Panc1 (cell line): ENCODE data around the gene GNA12.
"Not testable (repeated sequence)": the region's sequence is repeated elsewhere in the genome, so short reads cannot be mapped to it uniquely, and the experiment has no call there.

ENCODE experiments used
- TCF7L2 ChIP-seq: IDR thresholded peaks from 2 replicates; pipeline ENCODE4 v1.6.1; 2011; ENCODE audit warnings: mild to moderate bottlenecking, low read depth, low read length, inconsistent platforms
- TF ChIP-seq, protein P1 (sequence below): fragments of 450-650 bp; IDR thresholded peaks from 2 replicates; pipeline ENCODE4 v1.5.1; 2017; ENCODE audit warnings: mild to moderate bottlenecking
- TF ChIP-seq, protein P2 (sequence below), 2 experiments: IDR thresholded peaks; 2 replicates each; pipeline ENCODE4 v1.6.1; 2011 to 2012; ENCODE audit warnings: low read depth in 2 of 2, control low read depth in 1 of 2, low read length in 1 of 2, mild to moderate bottlenecking in 1 of 2, moderate library complexity in 1 of 2; ENCODE audit not compliant: insufficient read depth in 1 of 2

DNA sequence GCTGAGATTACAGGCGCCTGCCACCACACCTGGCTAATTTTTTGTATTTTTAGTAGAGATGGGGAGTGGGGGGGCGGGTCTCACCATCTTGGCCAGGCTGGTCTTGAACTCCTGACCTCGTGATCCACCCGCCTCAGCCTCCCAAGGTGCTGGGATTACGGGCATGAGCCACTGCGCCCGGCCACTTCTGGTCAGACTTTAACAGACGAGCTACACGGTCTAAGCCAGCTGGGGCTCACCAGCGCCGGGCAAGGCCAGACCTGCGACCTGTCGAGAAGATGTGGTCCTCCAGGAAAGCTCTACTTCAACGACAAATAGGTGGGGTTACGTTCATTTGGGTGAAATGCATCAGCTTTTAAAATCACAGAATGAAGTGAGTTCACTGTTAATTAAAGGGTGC, 120.1 kb downstream of the GNA12 start:
- TF ChIP-seq, protein P1, sequence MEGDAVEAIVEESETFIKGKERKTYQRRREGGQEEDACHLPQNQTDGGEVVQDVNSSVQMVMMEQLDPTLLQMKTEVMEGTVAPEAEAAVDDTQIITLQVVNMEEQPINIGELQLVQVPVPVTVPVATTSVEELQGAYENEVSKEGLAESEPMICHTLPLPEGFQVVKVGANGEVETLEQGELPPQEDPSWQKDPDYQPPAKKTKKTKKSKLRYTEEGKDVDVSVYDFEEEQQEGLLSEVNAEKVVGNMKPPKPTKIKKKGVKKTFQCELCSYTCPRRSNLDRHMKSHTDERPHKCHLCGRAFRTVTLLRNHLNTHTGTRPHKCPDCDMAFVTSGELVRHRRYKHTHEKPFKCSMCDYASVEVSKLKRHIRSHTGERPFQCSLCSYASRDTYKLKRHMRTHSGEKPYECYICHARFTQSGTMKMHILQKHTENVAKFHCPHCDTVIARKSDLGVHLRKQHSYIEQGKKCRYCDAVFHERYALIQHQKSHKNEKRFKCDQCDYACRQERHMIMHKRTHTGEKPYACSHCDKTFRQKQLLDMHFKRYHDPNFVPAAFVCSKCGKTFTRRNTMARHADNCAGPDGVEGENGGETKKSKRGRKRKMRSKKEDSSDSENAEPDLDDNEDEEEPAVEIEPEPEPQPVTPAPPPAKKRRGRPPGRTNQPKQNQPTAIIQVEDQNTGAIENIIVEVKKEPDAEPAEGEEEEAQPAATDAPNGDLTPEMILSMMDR = not testable (repeated sequence)
- not testable (repeated sequence) for TF ChIP-seq TCF7L2
- TF ChIP-seq, protein P2, sequence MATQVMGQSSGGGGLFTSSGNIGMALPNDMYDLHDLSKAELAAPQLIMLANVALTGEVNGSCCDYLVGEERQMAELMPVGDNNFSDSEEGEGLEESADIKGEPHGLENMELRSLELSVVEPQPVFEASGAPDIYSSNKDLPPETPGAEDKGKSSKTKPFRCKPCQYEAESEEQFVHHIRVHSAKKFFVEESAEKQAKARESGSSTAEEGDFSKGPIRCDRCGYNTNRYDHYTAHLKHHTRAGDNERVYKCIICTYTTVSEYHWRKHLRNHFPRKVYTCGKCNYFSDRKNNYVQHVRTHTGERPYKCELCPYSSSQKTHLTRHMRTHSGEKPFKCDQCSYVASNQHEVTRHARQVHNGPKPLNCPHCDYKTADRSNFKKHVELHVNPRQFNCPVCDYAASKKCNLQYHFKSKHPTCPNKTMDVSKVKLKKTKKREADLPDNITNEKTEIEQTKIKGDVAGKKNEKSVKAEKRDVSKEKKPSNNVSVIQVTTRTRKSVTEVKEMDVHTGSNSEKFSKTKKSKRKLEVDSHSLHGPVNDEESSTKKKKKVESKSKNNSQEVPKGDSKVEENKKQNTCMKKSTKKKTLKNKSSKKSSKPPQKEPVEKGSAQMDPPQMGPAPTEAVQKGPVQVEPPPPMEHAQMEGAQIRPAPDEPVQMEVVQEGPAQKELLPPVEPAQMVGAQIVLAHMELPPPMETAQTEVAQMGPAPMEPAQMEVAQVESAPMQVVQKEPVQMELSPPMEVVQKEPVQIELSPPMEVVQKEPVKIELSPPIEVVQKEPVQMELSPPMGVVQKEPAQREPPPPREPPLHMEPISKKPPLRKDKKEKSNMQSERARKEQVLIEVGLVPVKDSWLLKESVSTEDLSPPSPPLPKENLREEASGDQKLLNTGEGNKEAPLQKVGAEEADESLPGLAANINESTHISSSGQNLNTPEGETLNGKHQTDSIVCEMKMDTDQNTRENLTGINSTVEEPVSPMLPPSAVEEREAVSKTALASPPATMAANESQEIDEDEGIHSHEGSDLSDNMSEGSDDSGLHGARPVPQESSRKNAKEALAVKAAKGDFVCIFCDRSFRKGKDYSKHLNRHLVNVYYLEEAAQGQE (IDR thresholded peaks at IDR 0.05; ENCODE audit: insufficient read depth in 1 of 2, low read depth in 2 of 2, low read length in 1 of 2) = not testable (repeated sequence)
